Measurements from ENCODE around the gene FOXP1. TPM values are rescaled to one million over a fixed set of nuclear protein-coding genes. Genes with fewer than 3 reads are reported as not detected.

FOXP1 gene
- total and polyA plus RNA-seq, 7 experiments from 2014 or later = 104 to 537 (median 444) TPM

GRCh38 chr3:71001303-71001830 lies 582.2 kb downstream of the FOXP1 start:
- Mint-ChIP-seq H3K27me3 (no peaks in the 10 kb centered on the region), H3K36me3 (peaks cover 3 to 31% (median 23%) of the 10 kb centered on the region in 5 donors), H3K4me1 (peaks cover 13 to 72% (median 60%) of the 10 kb centered on the region in 7 donors), H3K27ac (peak overlapping the region in 6 of 9 donors; percentile 31 to 81 (median 60)), H3K9me3 (peaks cover 0 to 2% (median 0%) of the 10 kb centered on the region in 11 donors), H3K4me3 (peak overlapping the region in 1 of 10 donors; percentile 32)
- ChIA-PET POLR2A (no interaction called here), CTCF (no interaction called here)
- no peaks in the 10 kb centered on the region for H3K9me3 ChIP-seq (ENCODE audit: control insufficient read depth in 2 of 3, low read length in 3 of 3)
- DNase-seq (no peak), ATAC-seq (no peak)
- H3K27ac ChIP-seq (ENCODE audit: low read depth, low read length) = no peak overlapping the region
- H3K36me3 ChIP-seq (ENCODE audit: control insufficient read depth in 2 of 3, insufficient read depth in 3 of 3, low read length in 3 of 3) = peaks cover 0 to 47% (median 8%) of the 10 kb centered on the region in 3 experiments
- no peaks in the 10 kb centered on the region for H3K4me1 ChIP-seq (ENCODE audit: control insufficient read depth in 2 of 2, insufficient read depth in 2 of 2, low read length in 2 of 2)
- H3K4me3 ChIP-seq (ENCODE audit: low read length) = no peak overlapping the region
- no peaks in the 10 kb centered on the region for H3K27me3 ChIP-seq (ENCODE audit: control insufficient read depth in 2 of 2, insufficient read depth in 2 of 2, low read length in 2 of 2)
- intact Hi-C loops (cut with micrococcal nuclease) = no loop called here

DNA sequence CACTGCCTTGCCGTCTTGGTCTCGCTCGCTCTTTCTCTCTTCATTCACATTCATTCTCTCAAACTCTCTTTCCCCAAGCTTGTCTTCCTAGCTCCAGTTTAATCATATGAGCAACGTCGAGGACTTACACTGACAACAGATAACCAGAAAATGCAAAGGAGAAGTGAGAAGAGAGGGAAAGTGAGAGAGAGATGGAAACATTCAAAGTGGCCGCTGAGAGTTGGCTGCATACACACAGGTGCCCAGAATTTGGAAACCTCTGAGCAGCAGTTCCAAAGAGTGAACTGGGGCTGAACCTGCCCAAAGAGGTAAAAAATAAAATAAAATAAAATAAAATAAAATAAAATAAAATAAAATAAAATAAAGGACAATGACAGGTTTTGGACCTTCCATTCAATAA lies 583.0 kb downstream of the FOXP1 start:
- Mint-ChIP-seq H3K36me3 (peaks cover 3 to 32% (median 26%) of the 10 kb centered on the region in 5 donors), H3K27ac (peak overlapping the region in 4 of 9 donors; percentile 4 to 74 (median 34)), H3K4me3 (no peak overlapping the region), H3K27me3 (no peaks in the 10 kb centered on the region), H3K9me3 (peaks cover 0 to 2% (median 0%) of the 10 kb centered on the region in 11 donors), H3K4me1 (peaks cover 13 to 70% (median 59%) of the 10 kb centered on the region in 7 donors)
- Histone ChIP-seq H3K27ac (ENCODE audit: low read depth, low read length) (no peak overlapping the region), H3K27me3 (ENCODE audit: control insufficient read depth in 2 of 2, insufficient read depth in 2 of 2, low read length in 2 of 2) (no peaks in the 10 kb centered on the region), H3K4me1 (ENCODE audit: control insufficient read depth in 2 of 2, insufficient read depth in 2 of 2, low read length in 2 of 2) (no peaks in the 10 kb centered on the region), H3K36me3 (ENCODE audit: control insufficient read depth in 2 of 3, insufficient read depth in 3 of 3, low read length in 3 of 3) (peaks cover 0 to 52% (median 8%) of the 10 kb centered on the region in 3 experiments), H3K9me3 (ENCODE audit: control insufficient read depth in 2 of 3, low read length in 3 of 3) (no peaks in the 10 kb centered on the region), H3K4me3 (ENCODE audit: low read length) (no peak overlapping the region)
- ChIA-PET POLR2A (interaction anchor here (1.1 kb wide), 1 partner anchor 161 kb away, joined by 3 read pairs; no protein-coding TSS in a partner anchor), CTCF (no interaction called here)
- no peak for DNase-seq
- intact Hi-C loops (cut with micrococcal nuclease) = no loop called here
- no peak for ATAC-seq

DNA sequence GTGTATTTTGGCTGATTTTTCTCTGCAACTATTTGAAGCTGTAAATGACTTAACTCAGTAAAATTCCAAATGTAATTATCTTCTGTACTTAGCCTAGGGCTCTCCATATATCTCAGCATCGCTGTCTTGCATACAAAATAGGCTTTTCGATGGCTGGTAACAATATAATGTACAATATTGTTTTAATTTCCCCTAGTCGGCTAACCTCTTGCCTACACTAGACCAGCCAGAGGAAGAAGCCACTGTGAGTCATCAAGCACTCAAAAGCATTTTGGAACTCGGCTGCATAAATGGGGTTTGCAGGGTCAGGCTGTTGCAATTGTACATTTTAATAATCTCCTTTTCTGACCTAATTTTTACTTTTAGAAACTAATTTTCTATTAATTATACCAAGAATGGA lies 583.8 kb downstream of the FOXP1 start:
- POLR2A ChIA-PET = interaction anchor here (1.1 to 1.3 kb wide), 2 partner anchors 12 to 162 kb away, joined by 3 read pairs; no protein-coding TSS in a partner anchor
- intact Hi-C loops (cut with micrococcal nuclease) = no loop called here
- H3K4me3 Mint-ChIP-seq = no peak overlapping the region
- CTCF ChIA-PET = no interaction called here
- Histone ChIP-seq H3K4me3 (ENCODE audit: low read length) (no peak overlapping the region), H3K27ac (ENCODE audit: low read depth, low read length) (no peak overlapping the region), H3K9me3 (ENCODE audit: control insufficient read depth in 2 of 3, low read length in 3 of 3) (no peaks in the 10 kb centered on the region), H3K4me1 (ENCODE audit: control insufficient read depth in 2 of 2, insufficient read depth in 2 of 2, low read length in 2 of 2) (no peaks in the 10 kb centered on the region), H3K27me3 (ENCODE audit: control insufficient read depth in 2 of 2, insufficient read depth in 2 of 2, low read length in 2 of 2) (no peaks in the 10 kb centered on the region), H3K36me3 (ENCODE audit: control insufficient read depth in 2 of 3, insufficient read depth in 3 of 3, low read length in 3 of 3) (peaks cover 0 to 59% (median 8%) of the 10 kb centered on the region in 3 experiments)
- peak overlapping the region in 4 of 9 donors; percentile 3 to 74 (median 64) for H3K27ac Mint-ChIP-seq
- H3K4me1 Mint-ChIP-seq = peaks cover 13 to 75% (median 63%) of the 10 kb centered on the region in 7 donors
- peaks cover 0 to 2% (median 0%) of the 10 kb centered on the region in 11 donors for H3K9me3 Mint-ChIP-seq
- no peaks in the 10 kb centered on the region for H3K27me3 Mint-ChIP-seq
- H3K36me3 Mint-ChIP-seq = peaks cover 3 to 38% (median 29%) of the 10 kb centered on the region in 5 donors
- no peak for ATAC-seq
- DNase-seq = no peak

DNA sequence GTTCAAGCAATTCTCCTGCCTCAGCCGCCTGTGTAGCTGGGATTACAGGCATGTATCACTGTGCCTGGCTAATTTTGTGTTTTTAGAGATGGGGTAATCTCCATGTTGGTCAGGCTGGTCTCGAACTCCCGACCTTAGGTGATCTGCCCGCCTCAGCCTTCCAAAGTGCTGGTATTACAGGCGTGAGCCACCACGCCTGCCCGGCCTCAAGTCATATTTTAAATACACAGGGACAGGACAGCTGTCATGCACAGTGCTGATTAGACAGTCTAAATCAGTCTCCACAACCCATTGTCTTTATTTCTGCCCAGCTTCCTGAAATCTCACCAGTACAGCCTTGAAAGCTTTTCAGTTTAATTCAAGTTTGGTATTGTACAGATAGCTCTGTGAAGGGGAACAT lies 587.4 kb downstream of the FOXP1 start:
- Histone ChIP-seq H3K27me3 (ENCODE audit: control insufficient read depth in 2 of 2, insufficient read depth in 2 of 2, low read length in 2 of 2) (no peaks in the 10 kb centered on the region), H3K4me3 (ENCODE audit: low read length) (no peak overlapping the region), H3K9me3 (ENCODE audit: control insufficient read depth in 2 of 3, low read length in 3 of 3) (no peaks in the 10 kb centered on the region), H3K36me3 (ENCODE audit: control insufficient read depth in 2 of 3, insufficient read depth in 3 of 3, low read length in 3 of 3) (peaks cover 0 to 71% (median 9%) of the 10 kb centered on the region in 3 experiments), H3K27ac (ENCODE audit: low read depth, low read length) (no peak overlapping the region), H3K4me1 (ENCODE audit: control insufficient read depth in 2 of 2, insufficient read depth in 2 of 2, low read length in 2 of 2) (peaks cover 2 to 11% of the 10 kb centered on the region in 2 donors)
- peaks cover 6 to 65% (median 55%) of the 10 kb centered on the region in 5 donors for H3K36me3 Mint-ChIP-seq
- CTCF ChIA-PET = interaction anchor here (0.8 kb wide), 1 partner anchor 10 kb away, joined by 4 read pairs; no protein-coding TSS in a partner anchor
- DNase-seq = no peak
- no peak overlapping the region for H3K4me3 Mint-ChIP-seq
- peaks cover 0 to 6% (median 0%) of the 10 kb centered on the region in 11 donors for H3K9me3 Mint-ChIP-seq
- intact Hi-C loops (cut with micrococcal nuclease) = no loop called here
- H3K27ac Mint-ChIP-seq = peak overlapping the region in 7 of 9 donors; percentile 32 to 69 (median 59)
- no peak for ATAC-seq
- peaks cover 16 to 82% (median 66%) of the 10 kb centered on the region in 7 donors for H3K4me1 Mint-ChIP-seq
- no peaks in the 10 kb centered on the region for H3K27me3 Mint-ChIP-seq
- POLR2A ChIA-PET = interaction anchor here (1.8 kb wide), 1 partner anchor 61 kb away, joined by 5 read pairs; no protein-coding TSS in a partner anchor

DNA sequence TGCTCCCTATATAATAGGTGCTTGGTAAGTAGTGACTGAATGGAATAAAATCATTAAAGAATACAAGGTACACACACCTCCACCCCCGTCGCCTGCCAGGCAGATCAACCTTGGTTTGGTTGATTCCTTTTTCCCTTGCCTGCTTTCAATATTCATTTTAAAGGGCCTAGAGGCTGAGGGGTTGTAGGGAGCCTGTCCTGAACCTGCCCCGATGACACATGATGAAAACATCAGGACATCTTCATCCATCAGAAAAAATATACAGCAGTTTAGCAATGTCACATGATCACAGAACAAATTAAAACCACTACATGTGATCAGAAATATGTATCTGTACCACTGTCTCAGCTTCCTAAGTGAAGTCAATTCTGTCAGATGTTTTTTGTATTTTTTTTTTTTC lies 588.9 kb downstream of the FOXP1 start:
- Mint-ChIP-seq H3K4me1 (peaks cover 20 to 86% (median 73%) of the 10 kb centered on the region in 7 donors), H3K27me3 (no peaks in the 10 kb centered on the region), H3K36me3 (peaks cover 3 to 66% (median 56%) of the 10 kb centered on the region in 5 donors), H3K4me3 (peak overlapping the region in 2 of 10 donors; percentile 23 to 27), H3K9me3 (peaks cover 0 to 8% (median 0%) of the 10 kb centered on the region in 11 donors), H3K27ac (peak overlapping the region in 7 of 9 donors; percentile 68 to 93 (median 77))
- no peak for DNase-seq
- Histone ChIP-seq H3K27me3 (ENCODE audit: control insufficient read depth in 2 of 2, insufficient read depth in 2 of 2, low read length in 2 of 2) (no peaks in the 10 kb centered on the region), H3K9me3 (ENCODE audit: control insufficient read depth in 2 of 3, low read length in 3 of 3) (no peaks in the 10 kb centered on the region), H3K36me3 (ENCODE audit: control insufficient read depth in 2 of 3, insufficient read depth in 3 of 3, low read length in 3 of 3) (peaks cover 0 to 63% (median 6%) of the 10 kb centered on the region in 3 experiments), H3K4me3 (ENCODE audit: low read length) (no peak overlapping the region), H3K4me1 (ENCODE audit: control insufficient read depth in 2 of 2, insufficient read depth in 2 of 2, low read length in 2 of 2) (peaks cover 16 to 23% of the 10 kb centered on the region in 2 donors), H3K27ac (ENCODE audit: low read depth, low read length) (no peak overlapping the region)
- POLR2A ChIA-PET = no interaction called here
- no peak for ATAC-seq
- intact Hi-C loops (cut with micrococcal nuclease) = loop anchor here in 1 of 2 donors (5.0 kb wide), 1 partner anchor 308 kb away; no protein-coding TSS in a partner anchor
- CTCF ChIA-PET = interaction anchor here (0.5 kb wide), 1 partner anchor 1064 kb away, joined by 3 read pairs; no protein-coding TSS in a partner anchor

DNA sequence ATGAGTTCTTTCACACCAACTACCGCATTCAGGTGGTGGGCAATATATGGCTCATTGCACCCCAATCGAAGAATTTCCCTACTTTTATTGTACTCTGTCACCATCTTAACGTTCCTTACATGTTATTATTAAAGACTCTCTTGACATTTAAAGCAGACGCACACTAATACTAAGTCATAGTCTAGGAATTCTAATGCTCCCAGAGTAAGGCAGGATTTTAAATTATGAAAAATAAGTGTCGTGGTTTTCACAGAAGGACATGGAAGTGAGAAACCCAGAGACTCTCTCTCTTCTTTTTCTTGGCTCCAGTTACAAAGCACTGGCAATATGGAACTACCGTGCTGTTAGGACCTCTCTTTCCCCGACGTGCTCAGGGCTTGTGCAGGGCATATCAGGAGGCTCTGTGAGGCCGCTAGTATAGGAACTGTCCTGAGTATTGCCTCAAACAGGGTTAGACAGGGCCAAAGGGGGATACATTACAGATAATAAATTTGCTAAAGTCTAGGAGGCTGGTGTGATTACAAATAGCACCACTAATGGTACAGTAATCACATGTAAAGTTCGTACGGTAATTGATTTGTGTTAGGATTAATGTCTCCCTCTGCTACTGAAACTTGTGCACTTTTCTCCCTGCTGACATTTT lies 590.8 kb downstream of the FOXP1 start:
- Mint-ChIP-seq H3K27me3 (no peaks in the 10 kb centered on the region), H3K36me3 (peaks cover 4 to 67% (median 56%) of the 10 kb centered on the region in 5 donors), H3K4me1 (peaks cover 24 to 91% (median 78%) of the 10 kb centered on the region in 7 donors), H3K9me3 (peaks cover 0 to 8% (median 0%) of the 10 kb centered on the region in 11 donors), H3K27ac (peak overlapping the region in 8 of 9 donors; percentile 36 to 90 (median 78)), H3K4me3 (peak overlapping the region in 3 of 10 donors; percentile 32 to 80 (median 56))
- ChIA-PET POLR2A (no interaction called here), CTCF (no interaction called here)
- Histone ChIP-seq H3K27ac (ENCODE audit: low read depth, low read length) (no peak overlapping the region), H3K4me1 (ENCODE audit: control insufficient read depth in 2 of 2, insufficient read depth in 2 of 2, low read length in 2 of 2) (peaks cover 17 to 35% of the 10 kb centered on the region in 2 donors), H3K4me3 (ENCODE audit: low read length) (no peak overlapping the region), H3K36me3 (ENCODE audit: control insufficient read depth in 2 of 3, insufficient read depth in 3 of 3, low read length in 3 of 3) (peaks cover 5 to 62% (median 8%) of the 10 kb centered on the region in 3 experiments), H3K27me3 (ENCODE audit: control insufficient read depth in 2 of 2, insufficient read depth in 2 of 2, low read length in 2 of 2) (no peaks in the 10 kb centered on the region), H3K9me3 (ENCODE audit: control insufficient read depth in 2 of 3, low read length in 3 of 3) (no peaks in the 10 kb centered on the region)
- no peak for ATAC-seq
- intact Hi-C loops (cut with micrococcal nuclease) = loop anchor here in 1 of 2 donors (5.0 kb wide), 1 partner anchor 310 kb away; no protein-coding TSS in a partner anchor
- DNase-seq = no peak

All from naive thymus-derived CD4-positive, alpha-beta T cell (primary cell).